ENCODE measurements around the gene N4BP2. TPM values are rescaled to one million over a fixed set of nuclear protein-coding genes. Genes with fewer than 3 reads are reported as not detected.

N4BP2 gene
- total RNA-seq, 1 experiment from 2014 or later = 31.7 TPM

GRCh38 chr4:40033613-40034012 lies 23.0 kb upstream of the N4BP2 start:
- ATAC-seq (no peak), DNase-seq (ENCODE audit: low spot score) (no peak)
- H3K9me3 Mint-ChIP-seq = no peaks in the 10 kb centered on the region
- ChIA-PET POLR2A (no interaction called here), CTCF (no interaction called here)
- H3K27ac Mint-ChIP-seq = no peak overlapping the region
- H3K36me3 Mint-ChIP-seq = no peaks in the 10 kb centered on the region
- no peaks in the 10 kb centered on the region for H3K4me1 Mint-ChIP-seq
- H3K27me3 Mint-ChIP-seq (ENCODE audit: low read depth) = no peaks in the 10 kb centered on the region
- no peak for TF ChIP-seq OVOL2 (CRISPR knock-in tag; IDR thresholded peaks at IDR 0.05; ENCODE audit: borderline replicate concordance)
- no peak for TF ChIP-seq ETV6 (CRISPR knock-in tag; IDR thresholded peaks at IDR 0.05)
- no peak for TF ChIP-seq CREB1 (CRISPR knock-in tag; IDR thresholded peaks at IDR 0.05)
- no peak for TF ChIP-seq E2F5 (CRISPR knock-in tag; IDR thresholded peaks at IDR 0.05)
- no peak overlapping the region for H3K4me3 Mint-ChIP-seq

- DNase-seq (ENCODE audit: low spot score) (no peak), ATAC-seq (no peak)
- Mint-ChIP-seq H3K27me3 (ENCODE audit: low read depth) (no peaks in the 10 kb centered on the region), H3K27ac (no peak overlapping the region), H3K36me3 (no peaks in the 10 kb centered on the region), H3K9me3 (no peaks in the 10 kb centered on the region), H3K4me3 (no peak overlapping the region), H3K4me1 (no peaks in the 10 kb centered on the region)
- ChIA-PET CTCF (no interaction called here), POLR2A (no interaction called here)
- TF ChIP-seq ESRRA (CRISPR knock-in tag; IDR thresholded peaks at IDR 0.05; ENCODE audit: borderline replicate concordance) (no peak), SP1 (CRISPR knock-in tag; conservative IDR thresholded peaks at IDR 0.05) (no peak), ZNF263 (CRISPR knock-in tag; IDR thresholded peaks at IDR 0.05; ENCODE audit: low read depth) (no peak), RELA (CRISPR knock-in tag; IDR thresholded peaks at IDR 0.05; ENCODE audit: borderline replicate concordance) (no peak), SOX15 (CRISPR knock-in tag; IDR thresholded peaks at IDR 0.05) (no peak), FOXK1 (CRISPR knock-in tag; IDR thresholded peaks at IDR 0.05) (no peak), PRDM15 (CRISPR knock-in tag; IDR thresholded peaks at IDR 0.05) (no peak), ATF2 (CRISPR knock-in tag; IDR thresholded peaks at IDR 0.05; ENCODE audit: borderline replicate concordance, low read depth) (no peak), CDX4 (CRISPR knock-in tag; IDR thresholded peaks at IDR 0.05; ENCODE audit: borderline replicate concordance) (no peak), KAT7 (CRISPR knock-in tag; IDR thresholded peaks at IDR 0.05; ENCODE audit: borderline replicate concordance) (no peak), IRF1 (CRISPR knock-in tag; IDR thresholded peaks at IDR 0.05) (no peak), ZNF396 (CRISPR knock-in tag; IDR thresholded peaks at IDR 0.05; ENCODE audit: borderline replicate concordance) (no peak), E2F5 (CRISPR knock-in tag; IDR thresholded peaks at IDR 0.05) (no peak), PRRX2 (CRISPR knock-in tag; IDR thresholded peaks at IDR 0.05) (no peak), CTCF (IDR thresholded peaks at IDR 0.05) (no peak)
Measured at GRCh38 chr4:40038977-40039376, 17.7 kb upstream of the N4BP2 start.

Measured in WTC11 (cell line).